Psoas muscle (tissue), 8 donors: ENCODE data around the gene ODAD2. TPM values are rescaled to one million over a fixed set of nuclear protein-coding genes. Genes with fewer than 3 reads are reported as not detected.

Experiments used
- ATAC-seq, 4 donors: fragments of 200-7000 bp; cut with Tn5 transposase; one replicate each; pipeline ENCODE4 v1.9.1; 2020; ENCODE audit warnings: moderate library complexity in 3 of 4, mild to moderate bottlenecking in 2 of 4
- DNase-seq, 2 donors: peaks; one replicate each; pipeline ENCODE4 v3.0.0-alpha.2; 2020
- H3K27ac ChIP-seq: fragments of 200-600 bp; one replicate; pipeline ENCODE4 v1.8.0; 2022
- H3K27me3 ChIP-seq, 3 donors: fragments of 200-600 bp in 1 of 3; one replicate each; pipeline versions ENCODE4 v1.6.1 to v1.8.0; 2013 to 2022; ENCODE audit warnings: low read length in 2 of 3, mild to moderate bottlenecking in 2 of 3, moderate library complexity in 1 of 3; ENCODE audit not compliant: insufficient read depth in 3 of 3
- H3K36me3 ChIP-seq, 2 donors: fragments of 200-600 bp in 1 of 2; one replicate each; pipeline versions ENCODE4 v1.6.1 to v1.8.0; 2013 to 2022; ENCODE audit warnings: low read depth in 1 of 2, mild to moderate bottlenecking in 1 of 2, moderate library complexity in 1 of 2; ENCODE audit not compliant: insufficient read depth in 1 of 2
- H3K4me1 ChIP-seq: fragments of 200-600 bp; one replicate; pipeline ENCODE4 v1.8.0; 2022
- H3K4me3 ChIP-seq: fragments of 200-600 bp; one replicate; pipeline ENCODE4 v1.8.0; 2022; ENCODE audit warnings: mild to moderate bottlenecking
- H3K9me3 ChIP-seq: fragments of 200-600 bp; one replicate; pipeline ENCODE4 v1.8.0; 2022
- WGBS, 3 donors: extraction: QIAGEN DNeasy Blood & Tissue Kit; methylation state at CpG; one replicate each; pipeline versions ENCODE4 v1.1.6 to v1.1.7; 2013; 5-methylcytosine and 5-hydroxymethylcytosine counted together
- intact Hi-C, 2 donors: fragments of 100-400 bp; cut with DNase I; formaldehyde crosslinking; loops; one replicate each; pipeline versions ENCODE4 v1.11.0 to v1.14.2; 2022
- polyA plus RNA-seq, 3 donors: library from polyadenylated mRNA; stranded (reverse); fragments of 200-250 nt; gene quantifications; one replicate each; pipeline ENCODE4 v1.2.3, GENCODE V29; 2013
- total RNA-seq, 4 donors: library from RNA; stranded (reverse); fragmentation: NEBNext Ultra II Directional in 2 of 4; extraction: Animal tissue kit (Norgen Biotek cat#: 25700) in 2 of 4; gene quantifications; one replicate each; pipeline versions ENCODE4 v1.2.1 to v1.2.4, GENCODE V29; 2021 to 2023
- TF ChIP-seq, protein P1 (sequence below): fragments of 200-600 bp; IDR thresholded peaks from one replicate; pipeline ENCODE4 v1.8.0; 2022; ENCODE audit warnings: antibody characterized with exemption
- donor health status: healthy with polysubstance abuse.
- donor health status: DM: no; HTN: no; CAD: no; lungs with moderate emphysema.
- donor health status: Bipolar disorder and iron deficiency.
- donor health status: healthy.
- donor health status: DM: yes; HTN: yes; CAD: no.
- donor health status: DM: no; HTN: no; CAD: no.
- donor health status: DM: no; HTN: no; CAD: no.
- donor health status: DM: yes; HTN: yes; CAD: no.

Gene ODAD2
- total and polyA plus RNA-seq, 7 donors, result 0.03 to 0.09 (median 0.08) TPM; not detected in 4

DNA sequence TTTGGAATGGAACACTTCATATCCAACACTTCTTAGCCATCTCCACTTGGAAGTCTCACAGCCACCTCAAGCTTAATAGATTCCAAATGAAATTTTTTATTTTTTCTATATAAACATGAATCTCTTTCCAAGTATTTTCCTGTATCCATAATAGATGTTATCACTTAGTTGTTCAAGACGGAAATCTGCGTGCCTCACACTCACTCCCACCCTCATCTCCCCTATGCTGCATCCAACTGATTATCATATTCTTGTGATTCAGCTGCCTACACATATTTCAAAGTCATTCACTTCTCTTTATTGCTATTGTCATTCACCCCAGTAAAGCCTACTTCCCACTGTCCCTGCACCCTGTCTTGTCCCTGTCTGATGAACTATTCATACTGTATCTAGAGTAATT is 183.0 kb downstream of the ODAD2 start:
- intact Hi-C loops, result no loop called here
- no peak overlapping the region for H3K27ac ChIP-seq
- no peaks in the 10 kb centered on the region for H3K27me3 ChIP-seq
- H3K36me3 ChIP-seq, result no peaks in the 10 kb centered on the region
- TF ChIP-seq, protein P1, sequence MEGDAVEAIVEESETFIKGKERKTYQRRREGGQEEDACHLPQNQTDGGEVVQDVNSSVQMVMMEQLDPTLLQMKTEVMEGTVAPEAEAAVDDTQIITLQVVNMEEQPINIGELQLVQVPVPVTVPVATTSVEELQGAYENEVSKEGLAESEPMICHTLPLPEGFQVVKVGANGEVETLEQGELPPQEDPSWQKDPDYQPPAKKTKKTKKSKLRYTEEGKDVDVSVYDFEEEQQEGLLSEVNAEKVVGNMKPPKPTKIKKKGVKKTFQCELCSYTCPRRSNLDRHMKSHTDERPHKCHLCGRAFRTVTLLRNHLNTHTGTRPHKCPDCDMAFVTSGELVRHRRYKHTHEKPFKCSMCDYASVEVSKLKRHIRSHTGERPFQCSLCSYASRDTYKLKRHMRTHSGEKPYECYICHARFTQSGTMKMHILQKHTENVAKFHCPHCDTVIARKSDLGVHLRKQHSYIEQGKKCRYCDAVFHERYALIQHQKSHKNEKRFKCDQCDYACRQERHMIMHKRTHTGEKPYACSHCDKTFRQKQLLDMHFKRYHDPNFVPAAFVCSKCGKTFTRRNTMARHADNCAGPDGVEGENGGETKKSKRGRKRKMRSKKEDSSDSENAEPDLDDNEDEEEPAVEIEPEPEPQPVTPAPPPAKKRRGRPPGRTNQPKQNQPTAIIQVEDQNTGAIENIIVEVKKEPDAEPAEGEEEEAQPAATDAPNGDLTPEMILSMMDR, result no peak
- peaks cover 6% of the 10 kb centered on the region for H3K4me1 ChIP-seq
- H3K4me3 ChIP-seq, result no peak overlapping the region
- DNase-seq, result no peak
- 77 to 89% (median 86%) methylated on average over 2 of the region's 2 CpGs for WGBS, 3 donors
- ATAC-seq, result no peak
- no peaks in the 10 kb centered on the region for H3K9me3 ChIP-seq

DNA sequence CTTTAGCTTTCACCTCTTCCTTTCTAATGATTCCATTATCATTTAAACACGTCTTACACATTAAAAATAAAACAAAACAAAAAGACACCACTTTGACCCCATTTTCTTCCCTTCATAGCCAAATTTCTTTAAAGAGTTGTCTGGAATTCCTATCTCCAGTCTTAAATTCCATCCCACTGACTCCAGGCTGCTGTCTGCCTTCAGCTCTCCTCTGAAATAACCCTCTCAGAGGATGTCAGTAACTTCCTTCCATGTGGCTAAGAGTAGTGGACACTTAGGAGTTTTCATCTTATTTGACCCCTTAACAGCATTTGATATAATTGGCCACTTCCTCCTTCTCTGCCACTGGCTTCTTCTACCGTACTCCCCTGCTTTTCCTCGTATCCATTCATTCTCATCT is 183.6 kb downstream of the ODAD2 start:
- WGBS, 3 donors, result 77 to 79% (median 77%) methylated on average over 3 of the region's 3 CpGs
- peaks cover 5% of the 10 kb centered on the region for H3K4me1 ChIP-seq
- H3K27ac ChIP-seq, result no peak overlapping the region
- no peaks in the 10 kb centered on the region for H3K27me3 ChIP-seq
- no peak overlapping the region for H3K4me3 ChIP-seq
- TF ChIP-seq, protein P1, result no peak
- no peak for ATAC-seq
- H3K36me3 ChIP-seq, result no peaks in the 10 kb centered on the region
- DNase-seq, result no peak
- no peaks in the 10 kb centered on the region for H3K9me3 ChIP-seq
- intact Hi-C loops, result no loop called here

- Histone ChIP-seq H3K27ac (no peak overlapping the region), H3K27me3 (peaks cover 0 to 4% (median 2%) of the 10 kb centered on the region in 3 donors), H3K4me3 (no peak overlapping the region), H3K9me3 (no peaks in the 10 kb centered on the region), H3K36me3 (no peaks in the 10 kb centered on the region), H3K4me1 (no peaks in the 10 kb centered on the region)
- TF ChIP-seq, protein P1, result no peak
- intact Hi-C loops, result no loop called here
- ATAC-seq (no peak), DNase-seq (no peak)
- WGBS, 3 donors, result 35 to 44% (median 40%) methylated on average over 4 of the region's 4 CpGs
Observed at GRCh38 chr10:27805180-27805579, 193.7 kb downstream of the ODAD2 start.

- DNase-seq (no peak), ATAC-seq (no peak)
- intact Hi-C loops, result no loop called here
- Histone ChIP-seq H3K4me1 (no peaks in the 10 kb centered on the region), H3K27ac (no peak overlapping the region), H3K36me3 (no peaks in the 10 kb centered on the region), H3K9me3 (no peaks in the 10 kb centered on the region), H3K4me3 (no peak overlapping the region), H3K27me3 (peaks cover 0 to 4% (median 2%) of the 10 kb centered on the region in 3 donors)
- TF ChIP-seq, protein P1, result no peak
- WGBS, 3 donors, result 73 to 80% (median 73%) methylated on average over 7 of the region's 7 CpGs
Observed at GRCh38 chr10:27804136-27804535, 194.7 kb downstream of the ODAD2 start.

- H3K27ac ChIP-seq, result no peak overlapping the region
- TF ChIP-seq, protein P1, result no peak
- no peaks in the 10 kb centered on the region for H3K4me1 ChIP-seq
- H3K27me3 ChIP-seq, result peaks cover 2 to 4% (median 3%) of the 10 kb centered on the region in 3 donors
- H3K36me3 ChIP-seq, result no peaks in the 10 kb centered on the region
- DNase-seq, result no peak
- H3K9me3 ChIP-seq, result no peaks in the 10 kb centered on the region
- ATAC-seq, result no peak
- intact Hi-C loops, result no loop called here
- 86 to 96% (median 90%) methylated on average over 3 of the region's 3 CpGs for WGBS, 3 donors
- H3K4me3 ChIP-seq, result no peak overlapping the region
Observed at GRCh38 chr10:27801171-27801785, 197.6 kb downstream of the ODAD2 start.
